GM21367 (cell line): ENCODE results near the gene CBARP.
A peak's percentile ranks its signal among the peaks of the same experiment; 100 is the strongest.
"Not testable (repeated sequence)": the region's sequence is repeated elsewhere in the genome, so short reads cannot be mapped to it uniquely, and the experiment has no call there.

Source experiments
- ATAC-seq: cut with Tn5 transposase; IDR thresholded peaks from one replicate; pipeline ENCODE4 v1.9.1; 2021; ENCODE audit not compliant: unreplicated experiment

CBARP gene

DNA sequence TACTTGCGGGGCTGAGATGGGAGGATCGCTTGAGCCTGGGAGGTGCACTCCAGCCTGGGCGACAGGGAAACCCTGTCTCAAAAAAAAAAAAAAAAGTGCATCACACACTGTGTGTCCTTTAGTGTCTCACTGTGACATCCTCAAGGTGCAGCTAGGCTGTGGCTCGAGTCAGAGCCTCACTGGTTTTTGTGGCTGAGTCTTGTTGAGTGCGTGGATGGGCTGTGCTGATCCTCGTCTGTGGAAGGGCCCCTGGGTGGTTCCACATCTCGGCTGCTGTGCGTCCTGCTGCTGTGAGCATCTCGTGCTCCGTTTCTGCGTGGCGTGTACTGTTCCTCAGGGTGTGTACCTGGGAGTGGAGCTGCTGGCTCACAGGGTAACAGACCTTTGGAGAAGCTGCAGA is 21.0 kb downstream of the CBARP start:
- ATAC-seq: no peak

DNA sequence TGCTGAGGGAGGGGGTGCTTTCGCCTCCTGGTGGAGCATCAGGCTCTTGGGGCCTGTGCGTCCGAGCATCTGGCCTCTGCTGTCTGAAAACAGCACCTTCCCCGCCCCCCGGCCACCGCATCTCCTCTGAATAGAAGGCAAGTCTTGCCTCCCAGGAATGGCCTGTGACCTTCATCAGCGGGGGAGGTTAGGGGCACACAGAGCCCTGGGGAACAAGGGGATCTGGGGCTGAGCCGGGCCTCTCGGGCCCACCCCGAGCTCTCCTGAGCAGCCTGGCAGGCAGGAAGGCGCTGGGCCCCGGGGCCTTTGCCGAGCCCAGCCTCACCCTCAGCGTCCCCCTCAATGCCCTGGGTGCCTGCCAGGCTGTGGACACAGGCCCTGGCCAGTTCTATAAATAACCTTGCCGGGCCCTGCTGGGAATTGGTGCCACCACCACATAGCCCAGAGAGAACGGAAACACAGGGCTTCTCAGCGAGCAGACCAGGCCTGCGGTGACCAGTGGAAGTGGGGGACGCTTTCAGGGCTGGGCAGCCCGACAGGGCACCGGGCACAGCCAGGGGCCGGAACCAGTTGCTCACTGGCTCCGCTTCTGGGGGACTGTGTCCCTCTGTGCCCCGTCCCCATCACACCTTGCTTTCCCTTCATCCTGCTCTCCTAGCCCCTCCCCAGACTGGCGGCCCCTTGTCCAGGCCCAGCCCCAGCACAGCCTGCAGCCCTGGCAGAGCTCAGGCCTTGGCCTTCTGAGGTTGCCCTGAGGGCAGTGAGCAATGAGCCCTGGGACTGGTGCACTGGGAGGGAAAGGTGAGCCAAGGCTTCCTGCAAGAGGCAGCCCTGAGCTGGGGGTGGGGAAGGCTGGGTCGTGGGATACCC is 22.7 kb downstream of the CBARP start:
- ATAC-seq: no peak

DNA sequence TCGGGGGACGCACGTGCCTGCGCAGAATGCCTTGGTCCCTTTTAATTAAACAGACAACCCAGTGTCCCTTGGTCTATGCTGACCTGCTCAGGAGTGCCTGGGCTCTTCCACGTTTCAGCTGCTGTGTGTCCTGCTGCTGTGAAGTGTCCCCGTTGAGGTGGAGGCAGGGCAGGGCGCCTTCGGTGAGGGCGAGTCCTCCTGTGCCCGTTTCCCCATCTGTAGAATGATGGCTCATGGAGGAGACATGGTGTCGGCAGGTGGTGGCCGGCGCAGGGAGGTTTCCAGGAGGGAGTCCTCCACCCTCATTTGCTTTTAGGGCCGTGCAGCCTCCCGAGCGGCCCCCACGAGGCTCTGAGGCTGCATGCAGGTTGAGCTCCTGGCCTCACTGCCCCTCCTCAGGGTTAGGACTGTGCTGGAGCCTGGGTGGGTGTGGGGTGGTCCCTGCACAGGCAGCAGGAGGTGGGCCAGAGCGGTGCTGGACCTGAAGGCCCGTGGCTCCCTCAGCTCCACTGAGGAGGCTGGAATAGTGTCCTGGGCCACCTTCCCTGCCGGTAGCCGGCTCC is 23.4 kb downstream of the CBARP start:
- no peak for ATAC-seq

DNA sequence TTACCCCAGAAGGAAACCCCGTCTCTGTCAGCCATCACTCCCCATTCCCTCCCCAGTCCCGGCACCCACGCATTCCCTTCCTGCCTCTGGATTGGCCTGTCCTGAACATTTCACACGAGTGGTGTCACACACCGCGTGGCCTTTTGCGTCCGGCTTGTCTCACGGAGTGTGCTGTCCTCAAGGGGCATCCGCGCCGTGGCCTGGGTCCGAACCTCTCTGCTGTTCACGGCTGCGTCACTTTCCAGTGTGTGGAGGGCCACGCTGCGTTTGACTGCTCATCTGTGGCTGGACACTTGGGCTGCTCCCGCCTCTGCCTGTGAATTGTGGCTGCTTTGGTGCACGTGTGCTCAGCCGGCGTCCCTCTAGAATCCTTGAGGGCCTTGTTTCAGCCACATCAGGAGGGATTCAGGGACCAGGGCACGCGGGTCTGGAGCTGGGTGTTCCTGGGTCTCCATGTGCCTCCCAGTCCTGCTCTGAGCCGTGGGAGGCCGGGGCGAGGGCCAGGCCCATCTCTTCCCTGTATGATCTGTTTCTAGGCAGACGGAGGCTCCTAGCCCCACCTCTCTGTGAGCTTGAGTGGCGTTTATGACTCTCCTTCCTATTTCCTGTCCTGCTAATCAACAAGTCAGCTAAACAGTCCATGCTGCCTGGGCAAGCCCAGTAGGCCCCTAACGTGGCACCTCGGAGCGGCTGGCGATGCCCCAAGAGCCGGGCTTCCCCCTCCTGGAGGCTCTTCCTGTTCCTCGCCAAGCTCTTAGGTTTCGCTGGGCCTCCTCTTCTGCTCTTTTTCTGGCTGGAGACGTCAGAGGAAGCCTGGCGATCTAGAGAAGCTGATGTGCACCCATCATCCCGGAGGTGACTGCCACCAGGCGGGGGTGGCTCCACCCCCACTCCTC is 24.2 kb downstream of the CBARP start:
- no peak for ATAC-seq

DNA sequence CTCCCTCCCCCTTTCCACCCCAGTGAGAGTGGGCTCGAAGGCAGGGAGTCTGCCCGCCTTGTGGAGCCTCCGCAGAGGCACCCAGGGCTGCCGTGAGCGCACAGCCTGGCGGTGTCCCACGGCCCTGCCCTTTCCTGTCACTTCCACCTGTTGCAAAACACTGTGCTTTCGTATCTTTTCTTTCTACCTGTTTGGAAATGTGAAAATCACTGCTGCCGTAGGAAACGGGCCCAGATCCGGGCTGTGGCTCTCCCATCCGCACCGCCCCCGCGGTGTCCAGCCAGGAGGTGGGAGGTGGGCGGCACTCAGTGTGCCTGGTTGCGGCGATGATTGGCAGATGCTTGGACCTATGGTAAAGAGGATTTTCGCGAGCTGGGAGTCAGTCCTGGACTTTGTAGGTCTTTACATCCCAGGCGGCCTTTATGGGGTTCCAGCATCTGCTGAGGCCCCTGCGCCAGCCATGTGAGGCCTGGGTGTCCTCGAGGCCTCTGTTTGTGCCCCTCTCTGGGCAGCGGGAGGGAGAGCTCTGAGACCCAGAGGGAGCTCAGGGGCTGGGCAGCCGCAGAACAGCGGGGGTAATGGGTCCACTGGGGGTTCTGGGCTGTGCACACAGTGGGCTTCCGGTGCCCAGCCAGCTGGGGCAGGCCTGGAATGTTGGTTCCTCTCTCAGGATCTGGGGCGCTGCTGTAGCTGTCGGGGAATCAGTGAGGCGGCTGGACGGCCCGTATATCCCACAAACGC is 26.1 kb downstream of the CBARP start:
- no peak for ATAC-seq

DNA sequence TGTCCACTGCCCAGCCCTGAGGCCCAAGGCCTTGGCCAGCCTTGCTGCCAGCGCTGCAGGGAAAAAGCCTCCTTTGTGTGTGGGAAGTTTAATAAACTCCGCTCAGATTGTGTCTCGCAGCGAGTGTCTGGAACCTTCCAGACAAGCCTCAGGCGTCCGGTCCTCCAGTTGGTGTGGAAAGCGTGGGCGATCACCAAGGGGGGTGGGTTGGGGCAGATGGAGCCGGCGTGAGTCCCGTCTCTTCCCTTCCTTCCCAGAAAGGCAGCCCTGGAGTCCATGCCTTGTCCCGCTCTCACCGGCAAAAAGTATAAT is 27.6 kb downstream of the CBARP start:
- ATAC-seq: no peak

DNA sequence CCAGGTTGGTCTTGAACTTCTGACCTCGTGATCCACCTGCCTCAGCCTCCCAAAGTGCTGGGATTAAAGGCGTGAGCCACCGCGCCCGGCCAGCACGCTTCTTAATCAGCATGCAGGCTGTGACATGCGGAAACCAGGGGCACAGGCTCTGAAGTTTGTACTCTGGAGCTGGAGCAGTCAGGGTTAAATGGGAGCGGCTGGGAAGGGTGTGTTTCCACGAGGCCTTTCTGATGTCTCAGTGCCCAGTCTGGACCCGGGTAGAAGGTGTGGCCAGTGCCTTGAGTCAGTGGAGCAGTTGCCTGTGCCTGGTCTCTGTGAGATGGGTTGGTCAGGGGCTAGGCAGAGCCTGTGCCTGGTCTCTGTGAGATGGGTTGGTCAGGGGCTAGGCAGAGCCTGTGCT is 29.0 kb downstream of the CBARP start:
- not testable (repeated sequence) for ATAC-seq

DNA sequence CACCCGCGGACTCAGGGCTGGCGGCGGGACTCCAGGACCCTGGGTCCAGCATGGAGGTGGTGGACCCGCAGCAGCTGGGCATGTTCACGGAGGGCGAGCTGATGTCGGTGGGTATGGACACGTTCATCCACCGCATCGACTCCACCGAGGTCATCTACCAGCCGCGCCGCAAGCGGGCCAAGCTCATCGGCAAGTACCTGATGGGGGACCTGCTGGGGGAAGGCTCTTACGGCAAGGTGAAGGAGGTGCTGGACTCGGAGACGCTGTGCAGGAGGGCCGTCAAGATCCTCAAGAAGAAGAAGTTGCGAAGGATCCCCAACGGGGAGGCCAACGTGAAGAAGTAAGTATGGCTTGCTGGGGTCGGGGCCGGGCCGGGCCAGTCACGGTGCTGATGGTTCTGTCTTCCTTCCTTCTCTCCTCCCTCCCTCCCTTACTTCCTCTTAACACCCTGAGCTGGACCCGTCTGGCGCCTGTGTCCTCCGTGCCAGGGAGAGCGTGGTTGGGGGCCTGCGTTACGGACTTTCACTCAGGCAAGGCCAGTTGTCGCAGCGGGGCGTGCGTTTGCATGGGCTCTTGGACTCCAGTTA is 30.8 kb downstream of the CBARP start:
- ATAC-seq: no peak

DNA sequence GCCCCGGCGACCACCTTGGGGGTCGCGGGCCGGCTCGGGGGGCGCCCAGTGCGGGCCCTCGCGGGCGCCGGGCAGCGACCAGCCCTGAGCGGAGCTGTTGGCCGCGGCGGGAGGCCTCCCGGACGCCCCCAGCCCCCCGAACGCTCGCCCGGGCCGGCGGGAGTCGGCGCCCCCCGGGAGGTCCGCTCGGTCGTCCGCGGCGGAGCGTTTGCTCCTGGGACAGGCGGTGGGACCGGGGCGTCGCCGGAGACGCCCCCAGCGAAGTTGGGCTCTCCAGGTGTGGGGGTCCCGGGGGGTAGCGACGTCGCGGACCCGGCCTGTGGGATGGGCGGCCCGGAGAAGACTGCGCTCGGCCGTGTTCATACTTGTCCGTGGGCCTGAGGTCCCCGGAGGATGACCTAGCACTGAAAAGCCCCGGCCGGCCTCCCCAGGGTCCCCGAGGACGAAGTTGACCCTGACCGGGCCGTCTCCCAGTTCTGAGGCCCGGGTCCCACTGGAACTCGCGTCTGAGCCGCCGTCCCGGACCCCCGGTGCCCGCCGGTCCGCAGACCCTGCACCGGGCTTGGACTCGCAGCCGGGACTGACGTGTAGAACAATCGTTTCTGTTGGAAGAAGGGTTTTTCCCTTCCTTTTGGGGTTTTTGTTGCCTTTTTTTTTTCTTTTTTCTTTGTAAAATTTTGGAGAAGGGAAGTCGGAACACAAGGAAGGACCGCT is 31.5 kb downstream of the CBARP start:
- ATAC-seq: no peak

DNA sequence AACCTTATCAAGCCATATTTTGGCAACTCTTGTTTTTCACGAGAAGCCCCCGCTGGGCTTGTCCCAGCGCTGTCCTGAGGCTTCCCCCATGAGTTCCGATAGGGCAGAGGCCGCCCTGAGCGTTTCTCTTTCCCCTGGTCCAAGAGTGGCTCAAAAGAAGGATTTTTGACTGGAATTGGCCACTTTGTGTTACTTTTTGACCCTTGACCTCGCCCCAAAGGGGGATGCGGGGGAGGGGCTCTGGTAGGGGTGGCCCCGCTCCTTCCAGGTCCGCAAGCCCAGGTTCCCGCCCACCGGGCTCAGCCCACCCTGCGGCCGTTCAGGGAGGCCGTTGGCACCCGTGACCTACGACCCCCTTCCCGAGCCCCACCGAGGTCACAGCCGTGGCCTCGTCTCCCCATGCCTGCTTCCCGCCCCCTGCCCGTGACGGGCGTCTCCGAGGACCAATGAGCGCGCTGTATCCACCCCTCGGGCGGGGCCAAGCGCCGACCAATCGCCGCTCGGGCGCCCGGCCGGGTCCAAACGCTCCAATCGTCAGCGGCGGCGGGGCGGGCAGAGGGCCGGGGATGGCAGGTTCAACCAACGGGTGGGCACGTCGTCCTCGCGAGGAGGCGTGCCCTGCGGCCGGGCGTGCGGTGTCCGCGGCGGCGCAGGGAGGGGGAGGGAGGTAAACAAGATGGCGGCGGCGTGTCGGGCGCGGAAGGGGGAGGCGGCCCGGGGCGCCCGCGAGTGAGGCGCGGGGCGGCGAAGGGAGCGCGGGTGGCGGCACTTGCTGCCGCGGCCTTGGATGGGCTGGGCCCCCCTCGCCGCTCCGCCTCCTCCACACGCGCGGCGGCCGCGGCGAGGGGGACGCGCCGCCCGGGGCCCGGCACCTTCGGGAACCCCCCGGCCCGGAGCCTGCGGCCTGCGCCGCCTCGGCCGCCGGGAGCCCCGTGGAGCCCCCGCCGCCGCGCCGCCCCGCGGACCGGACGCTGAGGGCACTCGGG is 32.4 kb downstream of the CBARP start, which contains the start of gene STK11:
Gene STK11, plus strand, starts transcription at position 665 of the 986 bp plus-strand sequence. CDS start 1,136 bp downstream, outside the sequence.
- peak; percentile 73 for ATAC-seq

DNA sequence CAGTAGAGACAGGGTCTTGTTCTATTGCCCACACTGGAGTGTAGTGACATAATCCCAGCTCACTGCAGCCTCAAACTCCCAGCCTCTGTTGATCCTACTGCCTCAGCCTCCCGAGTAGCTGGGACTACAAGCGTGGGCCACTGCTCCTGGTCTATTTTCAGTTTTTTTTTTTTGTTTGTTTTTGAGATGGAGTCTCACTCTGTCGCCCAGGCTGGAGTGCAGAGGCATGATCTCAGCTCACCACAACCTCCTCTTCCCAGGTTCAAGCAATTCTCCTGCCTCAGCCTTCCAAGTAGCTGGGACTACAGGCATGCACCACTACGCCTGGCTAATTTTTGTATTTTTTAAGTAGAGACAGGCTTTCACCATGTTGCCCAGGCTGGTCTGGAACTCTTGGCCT is 37.2 kb downstream of the CBARP start:
- not testable (repeated sequence) for ATAC-seq

DNA sequence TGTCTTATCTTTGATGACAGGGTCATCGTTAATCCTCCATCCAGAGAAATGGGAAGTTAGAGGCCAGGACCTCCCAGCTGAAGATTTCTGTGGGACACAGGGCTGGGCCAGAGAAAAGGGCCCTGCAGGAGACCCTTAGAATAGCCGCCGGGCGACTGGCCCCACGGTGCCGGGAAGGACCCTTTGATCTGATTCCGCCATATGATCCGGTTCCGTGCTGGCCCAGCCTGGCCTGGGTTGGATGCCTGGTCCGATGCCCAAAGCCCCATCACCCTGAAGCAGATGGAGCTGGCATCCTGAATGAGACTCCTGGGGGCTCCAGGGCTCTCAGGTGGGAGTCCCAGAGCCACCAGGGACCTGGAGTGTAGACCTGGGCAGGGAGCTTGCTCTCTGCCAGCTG is 38.3 kb downstream of the CBARP start:
- no peak for ATAC-seq

DNA sequence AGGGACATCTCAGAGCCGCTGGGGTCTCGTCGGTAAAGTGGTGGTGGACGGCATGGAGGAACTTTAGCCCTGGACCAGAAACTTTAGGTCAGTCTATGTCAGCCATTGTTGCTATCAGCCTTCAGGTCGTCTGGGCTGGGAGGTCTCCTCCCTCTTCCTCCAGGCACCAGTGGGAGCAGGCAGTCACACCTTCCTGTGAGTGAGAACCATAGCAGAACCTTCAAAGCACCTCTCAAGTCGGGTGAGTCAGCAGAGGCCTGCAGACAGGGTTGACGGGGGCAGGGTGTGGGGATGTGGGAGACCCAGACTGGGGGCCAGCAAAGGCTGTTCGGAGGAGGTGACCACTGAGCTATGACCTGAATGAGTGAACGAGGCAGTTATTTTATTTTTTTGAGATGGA is 48.4 kb downstream of the CBARP start:
- no peak for ATAC-seq

DNA sequence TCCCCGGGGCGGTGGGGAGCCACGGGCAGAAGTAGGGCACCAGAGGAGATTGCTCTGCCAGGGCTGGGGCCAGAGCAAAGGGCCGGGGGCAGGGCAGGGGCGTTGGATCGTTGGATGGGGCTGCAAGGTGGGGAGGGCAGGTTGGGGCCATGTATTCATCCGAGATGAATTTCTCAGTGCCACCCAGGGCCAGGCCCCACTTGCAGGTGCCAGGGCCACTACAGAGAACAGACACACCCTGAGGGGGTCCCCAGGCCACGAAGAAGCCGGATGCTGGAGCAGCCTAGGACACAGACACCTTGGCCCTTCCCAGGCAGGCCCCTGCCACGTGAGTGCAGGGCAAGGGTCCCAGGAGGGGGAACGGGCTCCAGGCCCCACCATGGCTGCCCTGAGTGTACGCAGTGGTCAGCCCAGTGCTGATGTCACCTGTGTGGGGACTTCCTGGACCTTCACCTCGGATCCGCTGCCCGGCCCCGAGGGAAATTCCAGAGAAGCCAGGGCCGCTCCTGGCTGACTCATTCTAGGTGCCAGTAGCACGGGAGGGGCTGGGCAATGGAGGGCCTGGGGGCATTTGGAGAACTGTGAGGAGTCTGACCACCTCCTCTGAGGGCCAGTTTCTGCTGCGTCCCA is 54.1 kb downstream of the CBARP start:
- ATAC-seq: no peak

DNA sequence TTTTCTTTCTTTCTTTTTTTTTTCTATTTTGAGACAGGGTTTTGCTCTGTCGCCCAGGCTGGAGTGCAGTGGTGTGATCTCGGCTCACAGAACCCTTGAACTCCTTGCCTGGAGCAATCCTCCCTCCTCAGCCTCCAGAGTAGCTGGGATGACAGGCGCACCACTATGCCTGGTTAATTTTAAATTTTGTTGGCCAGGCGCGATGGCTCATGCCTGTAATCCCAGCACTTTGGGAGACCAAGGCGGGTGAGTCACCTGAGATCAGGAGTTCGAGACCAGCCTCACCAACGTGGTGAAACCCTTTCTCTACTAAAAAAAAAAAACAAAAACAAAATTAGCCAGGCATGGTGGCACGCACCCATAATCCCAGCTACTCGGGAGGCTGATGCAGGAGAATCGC is 55.1 kb downstream of the CBARP start:
- no peak for ATAC-seq

DNA sequence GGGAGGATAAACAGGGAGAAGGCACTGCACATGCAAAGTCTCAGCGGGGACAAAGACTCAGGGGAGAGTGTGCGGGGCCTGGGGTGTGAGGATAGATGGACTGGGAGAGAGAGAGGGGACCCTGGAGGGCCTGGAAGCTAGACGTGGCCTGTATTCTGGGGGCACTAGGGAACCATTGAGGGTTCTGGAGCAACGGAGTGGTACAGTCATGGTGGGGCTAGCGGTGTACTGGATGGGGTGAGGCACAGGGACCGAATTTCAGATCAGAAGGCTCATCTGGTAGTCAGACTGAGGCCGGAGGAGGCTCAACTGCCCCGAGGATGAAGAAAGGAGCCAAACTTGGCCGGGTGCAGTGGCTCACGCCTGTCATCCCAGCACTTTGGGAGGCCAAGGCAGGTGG is 55.7 kb downstream of the CBARP start:
- no peak for ATAC-seq

DNA sequence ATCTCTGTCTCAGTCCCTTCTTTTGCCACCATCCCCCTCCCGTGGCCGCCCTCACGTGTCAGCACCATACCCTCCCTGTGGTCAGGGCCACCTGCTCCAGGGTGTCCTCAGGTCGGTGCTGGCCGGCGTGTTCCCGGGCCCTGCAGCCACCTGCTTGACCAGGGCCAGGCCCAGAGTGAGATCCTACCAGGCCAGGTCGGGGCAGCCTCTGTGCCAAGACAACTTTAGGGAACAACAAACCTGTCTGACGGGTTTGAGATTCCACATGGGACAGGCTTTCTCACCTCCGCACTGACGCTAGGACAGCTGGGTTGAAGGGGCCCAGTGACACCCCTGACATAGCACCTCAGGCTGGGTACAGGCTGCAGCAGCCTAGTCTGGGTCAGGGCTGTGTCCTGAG is 56.2 kb downstream of the CBARP start:
- no peak for ATAC-seq
